Activated CD4-positive, alpha-beta T cell treated with anti-CD3 and anti-CD28 coated beads for 36 hours (primary cell): Measurements from ENCODE around the gene KRTAP10-10. TPM values are rescaled to one million over a fixed set of nuclear protein-coding genes. Genes with fewer than 3 reads are reported as not detected.
"Not testable (repeated sequence)": the region's sequence is repeated elsewhere in the genome, so short reads cannot be mapped to it uniquely, and the experiment has no call there.

Source experiments
- ATAC-seq: fragments of 200-7000 bp; cut with Tn5 transposase; one replicate; pipeline ENCODE4 v1.10.0; 2021; ENCODE audit warnings: mild to moderate bottlenecking, moderate library complexity
- CTCF ChIA-PET: fragments of 350-600 bp; sonication (Branson Sonifier 250); formaldehyde crosslinking; loops from one replicate; lab custom pipeline; 2021; ENCODE audit warnings: antibody characterized with exemption; lab: Charles Lee
- POLR2A ChIA-PET: fragments of 350-600 bp; sonication (Branson Sonifier 250); formaldehyde crosslinking; loops from one replicate; lab custom pipeline; 2021; ENCODE audit warnings: antibody characterized with exemption, inconsistent platforms; lab: Charles Lee
- DNase-seq: peaks from one replicate; pipeline ENCODE4 v3.0.0-alpha.2; 2020
- H3K27ac Mint-ChIP-seq: one replicate; pipeline ENCODE4 v1.8.0; 2021; ENCODE audit warnings: mixed read lengths
- H3K27me3 Mint-ChIP-seq: one replicate; pipeline ENCODE4 v1.8.0; 2021; ENCODE audit warnings: mixed read lengths
- H3K36me3 Mint-ChIP-seq: one replicate; pipeline ENCODE4 v1.8.0; 2021; ENCODE audit warnings: low read depth, mixed read lengths
- H3K4me1 Mint-ChIP-seq: one replicate; pipeline ENCODE4 v1.8.0; 2021; ENCODE audit warnings: mixed read lengths
- H3K4me3 Mint-ChIP-seq: one replicate; pipeline ENCODE4 v1.8.0; 2021; ENCODE audit warnings: mild to moderate bottlenecking, moderate library complexity, mixed read lengths
- H3K9me3 Mint-ChIP-seq: one replicate; pipeline ENCODE4 v1.8.0; 2021; ENCODE audit warnings: low read depth, mixed read lengths
- intact Hi-C, 2 experiments: fragments of 100-400 bp; cut with DNase I in 1 of 2; cut with micrococcal nuclease in 1 of 2; formaldehyde crosslinking; loops; one replicate each; pipeline versions ENCODE4 v1.14.2 to v1.15.1; 2022 to 2024; cut with DNase I, micrococcal nuclease
- total RNA-seq, 2 experiments: library from RNA; stranded (reverse); gene quantifications; one replicate each; pipeline ENCODE4 v1.2.3, GENCODE V29; 2021

Gene KRTAP10-10
- total RNA-seq, 2 experiments from 2014 or later: not detected

- Mint-ChIP-seq H3K4me3 (no peak overlapping the region), H3K9me3 (peaks cover 31% of the 10 kb centered on the region), H3K4me1 (peaks cover 45% of the 10 kb centered on the region), H3K36me3 (peaks cover 17% of the 10 kb centered on the region), H3K27me3 (no peaks in the 10 kb centered on the region), H3K27ac (peak overlapping the region; percentile 88)
- ATAC-seq (no peak), DNase-seq (no peak)
- ChIA-PET POLR2A (interaction anchor here (0.6 kb wide), 1 partner anchor 123 kb away, joined by 3 read pairs; no protein-coding TSS in a partner anchor), CTCF (interaction anchor here (0.6 kb wide), 1 partner anchor 470 kb away, joined by 3 read pairs; no protein-coding TSS in a partner anchor)
- intact Hi-C loops: no loop called here
Measured at GRCh38 chr21:44658541-44658910, 21.4 kb downstream of the KRTAP10-10 start.

- Mint-ChIP-seq H3K4me1 (peaks cover 39% of the 10 kb centered on the region), H3K36me3 (peaks cover 17% of the 10 kb centered on the region), H3K27ac (peak overlapping the region; percentile 88), H3K4me3 (no peak overlapping the region), H3K27me3 (no peaks in the 10 kb centered on the region), H3K9me3 (peaks cover 34% of the 10 kb centered on the region)
- ChIA-PET POLR2A (interaction anchor here (0.6 kb wide), 1 partner anchor 123 kb away, joined by 3 read pairs; no protein-coding TSS in a partner anchor), CTCF (interaction anchor here (0.6 kb wide), 1 partner anchor 469 kb away, joined by 3 read pairs; no protein-coding TSS in a partner anchor)
- ATAC-seq (peak; percentile 33), DNase-seq (no peak)
- intact Hi-C loops: no loop called here
Measured at GRCh38 chr21:44658913-44659595, 21.9 kb downstream of the KRTAP10-10 start.

GRCh38 chr21:44661567-44661966, 24.4 kb downstream of the KRTAP10-10 start:
- CTCF ChIA-PET, DNase-seq, intact Hi-C loops, H3K27me3 Mint-ChIP-seq, POLR2A ChIA-PET, ATAC-seq, H3K4me3 Mint-ChIP-seq, H3K27ac Mint-ChIP-seq: not testable (repeated sequence)
- Mint-ChIP-seq H3K4me1 (peaks cover 30% of the 10 kb centered on the region), H3K9me3 (peaks cover 28% of the 10 kb centered on the region), H3K36me3 (peaks cover 15% of the 10 kb centered on the region)

GRCh38 chr21:44664691-44665090, 27.5 kb downstream of the KRTAP10-10 start:
- Mint-ChIP-seq H3K36me3 (no peaks in the 10 kb centered on the region), H3K27me3 (peaks cover 5% of the 10 kb centered on the region), H3K9me3 (peaks cover 16% of the 10 kb centered on the region), H3K4me1 (no peaks in the 10 kb centered on the region), H3K4me3 (no peak overlapping the region), H3K27ac (no peak overlapping the region)
- no peak for ATAC-seq
- ChIA-PET POLR2A (interaction anchor here (0.6 kb wide), 1 partner anchor 267 kb away, joined by 3 read pairs; no protein-coding TSS in a partner anchor), CTCF (interaction anchor here (0.7 to 1.3 kb wide), 2 partner anchors 16 to 129 kb away, joined by 4 to 5 read pairs; no protein-coding TSS in a partner anchor)
- DNase-seq: no peak
- intact Hi-C loops: no loop called here

GRCh38 chr21:44666401-44667320, 29.5 kb downstream of the KRTAP10-10 start, which contains the start of gene KRTAP12-2:
Gene KRTAP12-2 (minus strand): TSS chr21:44666927. CDS start chr21:44666886, 41 bp downstream.
- Mint-ChIP-seq H3K9me3 (peaks cover 12% of the 10 kb centered on the region), H3K36me3 (no peaks in the 10 kb centered on the region), H3K4me1 (no peaks in the 10 kb centered on the region), H3K27me3 (peaks cover 5% of the 10 kb centered on the region), H3K27ac (no peak within 1 kb of the TSS), H3K4me3 (no peak within 1 kb of the TSS)
- intact Hi-C loops: no loop called here
- POLR2A ChIA-PET: no interaction called here
- ATAC-seq (no peak), DNase-seq (no peak)
- CTCF ChIA-PET: interaction anchor here (0.6 kb wide), 1 partner anchor 128 kb away, joined by 3 read pairs; no protein-coding TSS in a partner anchor

- H3K27me3 Mint-ChIP-seq: peaks cover 5% of the 10 kb centered on the region
- H3K27ac Mint-ChIP-seq: no peak overlapping the region
- no peaks in the 10 kb centered on the region for H3K36me3 Mint-ChIP-seq
- ChIA-PET CTCF (no interaction called here), POLR2A (no interaction called here)
- peaks cover 8% of the 10 kb centered on the region for H3K9me3 Mint-ChIP-seq
- H3K4me1 Mint-ChIP-seq: no peaks in the 10 kb centered on the region
- H3K4me3 Mint-ChIP-seq: no peak overlapping the region
- DNase-seq (no peak), ATAC-seq (no peak)
- intact Hi-C loops: no loop called here
Measured at GRCh38 chr21:44667612-44668011, 30.5 kb downstream of the KRTAP10-10 start.

- ChIA-PET CTCF (no interaction called here), POLR2A (no interaction called here)
- peaks cover 5% of the 10 kb centered on the region for H3K27me3 Mint-ChIP-seq
Measured at GRCh38 chr21:44670642-44671432, 33.7 kb downstream of the KRTAP10-10 start.

GRCh38 chr21:44671911-44672310, 34.8 kb downstream of the KRTAP10-10 start:
- Mint-ChIP-seq H3K4me3 (no peak overlapping the region), H3K27me3 (peaks cover 5% of the 10 kb centered on the region), H3K27ac (no peak overlapping the region), H3K36me3 (no peaks in the 10 kb centered on the region), H3K4me1 (no peaks in the 10 kb centered on the region), H3K9me3 (peaks cover 15% of the 10 kb centered on the region)
- intact Hi-C loops: no loop called here
- ChIA-PET CTCF (no interaction called here), POLR2A (no interaction called here)
- DNase-seq: no peak
- no peak for ATAC-seq

More at GRCh38 chr21:44670642-44671432, 33.7 kb downstream of the KRTAP10-10 start:
- Mint-ChIP-seq H3K27ac (no peak overlapping the region), H3K4me1 (no peaks in the 10 kb centered on the region), H3K9me3 (peaks cover 14% of the 10 kb centered on the region), H3K4me3 (no peak overlapping the region), H3K36me3 (no peaks in the 10 kb centered on the region)
- DNase-seq (no peak), ATAC-seq (no peak)
- intact Hi-C loops: no loop called here

GRCh38 chr21:44677881-44678280, 40.7 kb downstream of the KRTAP10-10 start:
- Mint-ChIP-seq H3K36me3 (no peaks in the 10 kb centered on the region), H3K27ac (no peak overlapping the region), H3K27me3 (no peaks in the 10 kb centered on the region), H3K9me3 (peaks cover 11% of the 10 kb centered on the region), H3K4me1 (no peaks in the 10 kb centered on the region), H3K4me3 (no peak overlapping the region)
- ChIA-PET CTCF (interaction anchor here (0.6 kb wide), 1 partner anchor 9 kb away, joined by 3 read pairs; no protein-coding TSS in a partner anchor), POLR2A (no interaction called here)
- intact Hi-C loops: no loop called here
- DNase-seq (no peak), ATAC-seq (no peak)

GRCh38 chr21:44681152-44681551, 44.0 kb downstream of the KRTAP10-10 start:
- DNase-seq (no peak), ATAC-seq (no peak)
- H3K27me3 Mint-ChIP-seq: peaks cover 4% of the 10 kb centered on the region
- H3K9me3 Mint-ChIP-seq: no peaks in the 10 kb centered on the region
- CTCF ChIA-PET: no interaction called here
- H3K36me3 Mint-ChIP-seq: no peaks in the 10 kb centered on the region
- POLR2A ChIA-PET: no interaction called here
- H3K27ac Mint-ChIP-seq: no peak overlapping the region
- intact Hi-C loops: no loop called here
- H3K4me3 Mint-ChIP-seq: no peak overlapping the region
- peaks cover 3% of the 10 kb centered on the region for H3K4me1 Mint-ChIP-seq
